OCI-LY7 (cell line): Measurements from ENCODE around the gene PKLR. TPM values are rescaled to one million over a fixed set of nuclear protein-coding genes. Genes with fewer than 3 reads are reported as not detected.

Experiments used
- BruUV-seq: library from RNA; stranded (reverse); fragments of 400-500 nt; replicated peaks from 2 replicates; lab custom pipeline; 2021; lab: Mats Ljungman, UMichigan
- CTCF ChIA-PET: fragments of 300-600 bp; sonication (Branson Sonifier 250); formaldehyde crosslinking; loops from one replicate; lab custom pipeline; 2022; ENCODE audit warnings: antibody characterized with exemption; ENCODE audit not compliant: unreplicated experiment; lab: Charles Lee
- POLR2A ChIA-PET: fragments of 300-600 bp; sonication (Branson Sonifier 250); formaldehyde crosslinking; loops from one replicate; lab custom pipeline; 2022; ENCODE audit warnings: antibody characterized with exemption; lab: Charles Lee
- DNase-seq: peaks from one replicate; pipeline ENCODE4 v3.0.0-alpha.2; 2015; ENCODE audit warnings: low spot score
- H2AFZ ChIP-seq: fragments of 200-600 bp; sonication (generic), shearing (Covaris generic); 2 replicates; pipeline ENCODE4 v1.6.1; 2014; ENCODE audit warnings: mild to moderate bottlenecking, antibody characterized with exemption, low read length, moderate library complexity
- H3K27ac ChIP-seq: fragments of 200-600 bp; sonication (generic); 2 replicates; pipeline ENCODE4 v1.5.1; 2014; ENCODE audit warnings: mixed run types, low read depth, mild to moderate bottlenecking, moderate library complexity, low read length, inconsistent platforms; ENCODE audit not compliant: poor library complexity, severe bottlenecking
- H3K36me3 ChIP-seq: fragments of 200-600 bp; sonication (generic); 2 replicates; pipeline ENCODE4 v1.6.1; 2014; ENCODE audit warnings: mild to moderate bottlenecking, antibody characterized with exemption, low read length, moderate library complexity, mixed read lengths; ENCODE audit not compliant: insufficient read depth
- H3K4me1 ChIP-seq: fragments of 200-600 bp; sonication (generic); 2 replicates; pipeline ENCODE4 v1.5.1; 2014; ENCODE audit warnings: mild to moderate bottlenecking, low read length; ENCODE audit not compliant: insufficient read depth, poor library complexity, severe bottlenecking
- H3K4me2 ChIP-seq: fragments of 200-600 bp; sonication (generic); 2 replicates; pipeline ENCODE4 v1.6.1; 2014; ENCODE audit warnings: mild to moderate bottlenecking, low read length
- H3K4me3 ChIP-seq: fragments of 200-600 bp; sonication (generic); 2 replicates; pipeline ENCODE4 v1.5.1; 2014; ENCODE audit warnings: mild to moderate bottlenecking, low read depth, low read length; ENCODE audit not compliant: poor library complexity, severe bottlenecking
- H3K79me2 ChIP-seq: fragments of 200-600 bp; sonication (generic); 2 replicates; pipeline ENCODE4 v1.6.1; 2016; ENCODE audit warnings: low read depth, mild to moderate bottlenecking, low read length, moderate library complexity, mixed read lengths; ENCODE audit not compliant: insufficient read depth
- H3K9me2 ChIP-seq: fragments of 200-600 bp; sonication (generic); 2 replicates; pipeline ENCODE4 v1.6.1; 2016; ENCODE audit warnings: mild to moderate bottlenecking, low read length, mixed read lengths; ENCODE audit not compliant: insufficient read depth
- H3K9me3 ChIP-seq: fragments of 200-600 bp; sonication (generic); 2 replicates; pipeline ENCODE4 v1.6.1; 2014; ENCODE audit warnings: mild to moderate bottlenecking, mixed run types, low read length, mixed read lengths
- H4K20me1 ChIP-seq: fragments of 200-600 bp; sonication (generic); 2 replicates; pipeline ENCODE4 v1.6.1; 2014; ENCODE audit warnings: mild to moderate bottlenecking, antibody characterized with exemption, low read length, moderate library complexity, mixed read lengths; ENCODE audit not compliant: insufficient read depth
- EZH2phosphoT487 ChIP-seq: fragments of 200-600 bp; sonication (generic); IDR thresholded peaks from 2 replicates; pipeline ENCODE4 v1.6.1; 2018; ENCODE audit warnings: low read depth, borderline replicate concordance, mild to moderate bottlenecking, mixed run types, antibody characterized with exemption, low read length, moderate library complexity, mixed read lengths
- intact Hi-C: fragments of 100-400 bp; cut with micrococcal nuclease; formaldehyde crosslinking; loops from one replicate; pipeline ENCODE4 v1.10.0; 2022; ENCODE audit not compliant: unreplicated experiment
- total RNA-seq, 2 experiments: library from RNA; depleted of rRNA in 1 of 2; stranded (reverse); fragments of >200 nt in 1 of 2; shearing (Covaris generic) in 1 of 2; gene quantifications; 2 replicates each; pipeline ENCODE4 v1.2.3, GENCODE V29; 2014 to 2022
- TF ChIP-seq, protein P1 (sequence below): fragments of 200-600 bp; sonication (generic); conservative IDR thresholded peaks from 2 replicates; pipeline ENCODE4 v1.5.1; 2014; ENCODE audit warnings: mild to moderate bottlenecking, antibody characterized with exemption, low read length, moderate library complexity, mixed read lengths

The PKLR gene
- total RNA-seq, 2 experiments from 2014 or later: 0.19 to 0.51 TPM

DNA sequence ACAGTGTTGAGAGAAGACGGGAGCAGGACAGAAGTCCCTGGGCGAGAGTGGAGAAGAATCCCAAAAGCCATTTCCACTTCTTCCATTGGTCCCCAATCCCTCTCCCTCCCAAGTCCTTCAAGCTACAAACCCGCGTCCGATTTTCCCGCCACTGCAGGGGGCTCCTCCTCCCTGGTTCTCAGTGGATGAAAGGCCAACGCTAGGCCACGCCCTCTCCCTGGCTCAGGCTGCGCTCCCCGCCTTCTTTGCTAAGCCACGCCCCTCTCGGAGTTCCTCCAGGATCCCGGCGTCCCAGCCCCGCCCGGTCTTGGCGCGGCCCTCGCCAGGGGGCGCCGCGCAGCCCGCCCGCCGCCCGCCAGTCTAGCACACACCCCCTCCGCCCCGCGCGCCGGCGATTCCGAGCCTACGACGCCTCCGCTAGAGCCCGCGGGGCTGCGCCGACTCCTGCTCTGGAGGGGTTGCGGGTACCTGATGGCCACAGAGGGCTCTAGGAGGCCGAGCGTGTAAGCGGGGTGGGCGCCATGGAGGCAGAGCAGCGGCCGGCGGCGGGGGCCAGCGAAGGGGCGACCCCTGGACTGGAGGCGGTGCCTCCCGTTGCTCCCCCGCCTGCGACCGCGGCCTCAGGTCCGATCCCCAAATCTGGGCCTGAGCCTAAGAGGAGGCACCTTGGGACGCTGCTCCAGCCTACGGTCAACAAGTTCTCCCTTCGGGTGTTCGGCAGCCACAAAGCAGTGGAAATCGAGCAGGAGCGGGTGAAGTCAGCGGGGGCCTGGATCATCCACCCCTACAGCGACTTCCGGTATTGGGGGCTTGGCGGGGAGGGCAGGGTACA, 24.0 kb downstream of the PKLR start, which contains the start of gene HCN3:
Gene HCN3, plus strand, starts transcription at position 394 of the 832 bp plus-strand sequence. Its CDS starts 128 bp downstream, at position 522.
- H3K4me1 ChIP-seq: peaks cover 39% of the 10 kb centered on the region
- TF ChIP-seq, protein P1, sequence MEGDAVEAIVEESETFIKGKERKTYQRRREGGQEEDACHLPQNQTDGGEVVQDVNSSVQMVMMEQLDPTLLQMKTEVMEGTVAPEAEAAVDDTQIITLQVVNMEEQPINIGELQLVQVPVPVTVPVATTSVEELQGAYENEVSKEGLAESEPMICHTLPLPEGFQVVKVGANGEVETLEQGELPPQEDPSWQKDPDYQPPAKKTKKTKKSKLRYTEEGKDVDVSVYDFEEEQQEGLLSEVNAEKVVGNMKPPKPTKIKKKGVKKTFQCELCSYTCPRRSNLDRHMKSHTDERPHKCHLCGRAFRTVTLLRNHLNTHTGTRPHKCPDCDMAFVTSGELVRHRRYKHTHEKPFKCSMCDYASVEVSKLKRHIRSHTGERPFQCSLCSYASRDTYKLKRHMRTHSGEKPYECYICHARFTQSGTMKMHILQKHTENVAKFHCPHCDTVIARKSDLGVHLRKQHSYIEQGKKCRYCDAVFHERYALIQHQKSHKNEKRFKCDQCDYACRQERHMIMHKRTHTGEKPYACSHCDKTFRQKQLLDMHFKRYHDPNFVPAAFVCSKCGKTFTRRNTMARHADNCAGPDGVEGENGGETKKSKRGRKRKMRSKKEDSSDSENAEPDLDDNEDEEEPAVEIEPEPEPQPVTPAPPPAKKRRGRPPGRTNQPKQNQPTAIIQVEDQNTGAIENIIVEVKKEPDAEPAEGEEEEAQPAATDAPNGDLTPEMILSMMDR: peak; percentile 79
- no peak for TF ChIP-seq EZH2phosphoT487
- H3K9me2 ChIP-seq: no peaks in the 10 kb centered on the region
- intact Hi-C loops: loop anchor here (1.0 to 10.0 kb wide), 3 partner anchors 30 to 228 kb away; no protein-coding TSS in a partner anchor
- peaks cover under 1% of the 10 kb centered on the region; the same call in 1 of the 2 replicates for H3K36me3 ChIP-seq
- ChIA-PET POLR2A (interaction anchor here (1.0 kb wide), 1 partner anchor 45 kb away, joined by 4 read pairs; no protein-coding TSS in a partner anchor), CTCF (interaction anchor here (1.0 kb wide), 1 partner anchor 20 kb away, joined by 3 read pairs; no protein-coding TSS in a partner anchor)
- DNase-seq: peak; percentile 98
- no TSS peak for BruUV-seq
- peak within 1 kb of the TSS; percentile 21 for H3K27ac ChIP-seq
- no peaks in the 10 kb centered on the region for H3K9me3 ChIP-seq
- peak within 1 kb of the TSS; percentile 100 for H3K4me2 ChIP-seq
- H3K4me3 ChIP-seq: peak within 1 kb of the TSS; percentile 82
- peak within 1 kb of the TSS; percentile 81 for H2AFZ ChIP-seq
- H4K20me1 ChIP-seq: no peaks in the 10 kb centered on the region
- H3K79me2 ChIP-seq: peaks cover 8% of the 10 kb centered on the region

DNA sequence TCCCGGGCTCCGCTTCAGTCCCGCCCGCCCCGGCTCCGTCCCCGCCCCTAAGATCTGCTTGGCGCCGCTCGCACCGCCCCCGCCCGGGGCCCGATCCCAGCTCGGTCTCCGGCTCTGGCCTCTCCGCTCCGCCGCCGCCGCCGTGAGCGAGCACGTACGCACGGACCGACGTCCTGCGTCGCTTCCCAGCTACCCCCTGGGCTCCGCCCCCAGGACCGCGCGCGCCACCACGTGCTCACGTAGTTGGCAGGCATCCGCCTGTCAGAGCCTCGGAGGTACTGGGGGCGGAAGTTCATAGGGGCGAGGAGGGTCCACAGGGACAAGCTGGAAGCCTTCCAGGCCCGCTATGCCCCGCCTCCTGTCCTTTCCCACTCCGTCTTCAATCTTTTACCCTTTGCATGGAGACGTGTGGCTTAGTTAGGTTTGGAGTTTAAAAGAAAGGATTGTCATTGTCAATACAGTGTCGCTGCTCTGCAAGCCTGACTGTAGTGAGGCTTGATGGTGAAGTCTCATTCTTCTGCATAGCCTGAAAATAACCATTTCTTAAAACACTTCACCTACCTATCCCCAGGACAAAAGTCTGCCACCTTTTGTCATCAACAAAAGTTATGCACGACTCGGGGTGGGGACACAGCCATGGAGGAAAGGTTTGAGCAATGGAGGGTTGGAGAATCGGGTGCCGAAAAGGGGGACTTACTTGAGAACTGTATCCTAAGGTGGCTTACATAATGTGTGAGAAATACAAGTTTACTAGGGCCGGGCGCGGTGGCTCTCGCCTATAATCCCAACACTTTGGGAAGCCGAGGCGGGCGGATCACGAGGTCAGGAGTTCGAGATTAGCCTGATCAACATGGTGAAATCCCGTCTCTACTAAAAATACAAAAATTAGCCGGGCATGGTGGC, 27.6 kb downstream of the PKLR start, which contains the start of gene CLK2:
Gene CLK2, minus strand, starts transcription at position 162 of the 903 bp plus-strand sequence. CDS start 2,527 bp downstream, outside the sequence.
- peaks cover 41% of the 10 kb centered on the region for H3K4me1 ChIP-seq
- H3K9me3 ChIP-seq: no peaks in the 10 kb centered on the region
- no peaks in the 10 kb centered on the region for H3K9me2 ChIP-seq
- peak; percentile 97 for DNase-seq
- ChIA-PET CTCF (interaction anchor here (1.1 kb wide), 2 partner anchors 23 to 34 kb away, joined by 3 to 6 read pairs; no protein-coding TSS in a partner anchor), POLR2A (interaction anchor here (0.6 to 2.1 kb wide), 9 partner anchors 10 to 227 kb away, joined by 3 to 13 read pairs (median 5); partner anchors contain the start of genes FDPS and SCAMP3)
- H3K36me3 ChIP-seq: peaks cover 31% of the 10 kb centered on the region
- peak within 1 kb of the TSS; percentile 87 for H2AFZ ChIP-seq
- intact Hi-C loops: loop anchor here (10.0 kb wide), 1 partner anchor 231 kb away; no protein-coding TSS in a partner anchor
- peak within 1 kb of the TSS; percentile 81 for H3K4me3 ChIP-seq
- peaks cover 29% of the 10 kb centered on the region for H3K79me2 ChIP-seq
- TSS peak; percentile 80 for BruUV-seq
- H3K27ac ChIP-seq: peak within 1 kb of the TSS; percentile 68
- peak within 1 kb of the TSS; percentile 85 for H3K4me2 ChIP-seq
- TF ChIP-seq EZH2phosphoT487: no peak
- TF ChIP-seq, protein P1: no peak
- H4K20me1 ChIP-seq: peaks cover 4% of the 10 kb centered on the region; the same call in 1 of the 2 replicates
